ENCODE measurements around the gene DDX17. TPM values are rescaled to one million over a fixed set of nuclear protein-coding genes. Genes with fewer than 3 reads are reported as not detected.

DDX17 gene
- total RNA-seq, 1 donor from 2014 or later: 651 TPM

DNA sequence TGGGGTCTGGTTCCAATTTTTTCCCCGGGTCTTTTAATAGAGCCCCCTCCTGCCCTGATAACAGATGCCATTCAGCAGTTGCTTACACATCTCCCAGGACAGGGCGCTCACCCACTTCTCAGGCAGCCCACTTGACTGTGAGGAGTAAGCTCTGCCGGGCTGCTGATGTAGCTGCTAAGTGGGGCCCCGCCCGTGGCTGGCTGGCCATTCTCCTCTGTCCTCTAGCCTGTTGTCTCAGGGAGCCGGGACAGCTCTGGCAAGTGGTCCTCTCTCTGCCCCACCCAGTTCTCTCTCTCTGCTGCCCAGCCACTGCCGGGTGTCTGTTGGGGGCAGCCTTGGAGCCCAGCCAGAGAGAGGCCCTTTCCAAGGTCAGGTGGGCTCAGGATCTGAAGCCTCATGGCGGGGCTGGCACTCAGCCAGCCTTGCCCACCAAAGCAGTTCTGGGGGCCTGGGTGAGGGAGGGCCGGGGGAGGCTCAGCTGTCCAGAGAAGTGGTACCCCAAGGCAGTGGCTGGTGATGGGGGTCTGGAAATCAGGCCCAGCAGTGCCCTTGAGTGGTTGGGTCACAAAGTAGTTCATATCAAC lies 60.0 kb downstream of the DDX17 start:
- no peak overlapping the region for H3K27ac Mint-ChIP-seq
- H3K4me1 Mint-ChIP-seq (ENCODE audit: low read depth): peaks cover 3% of the 10 kb centered on the region
- TF ChIP-seq, protein P1, sequence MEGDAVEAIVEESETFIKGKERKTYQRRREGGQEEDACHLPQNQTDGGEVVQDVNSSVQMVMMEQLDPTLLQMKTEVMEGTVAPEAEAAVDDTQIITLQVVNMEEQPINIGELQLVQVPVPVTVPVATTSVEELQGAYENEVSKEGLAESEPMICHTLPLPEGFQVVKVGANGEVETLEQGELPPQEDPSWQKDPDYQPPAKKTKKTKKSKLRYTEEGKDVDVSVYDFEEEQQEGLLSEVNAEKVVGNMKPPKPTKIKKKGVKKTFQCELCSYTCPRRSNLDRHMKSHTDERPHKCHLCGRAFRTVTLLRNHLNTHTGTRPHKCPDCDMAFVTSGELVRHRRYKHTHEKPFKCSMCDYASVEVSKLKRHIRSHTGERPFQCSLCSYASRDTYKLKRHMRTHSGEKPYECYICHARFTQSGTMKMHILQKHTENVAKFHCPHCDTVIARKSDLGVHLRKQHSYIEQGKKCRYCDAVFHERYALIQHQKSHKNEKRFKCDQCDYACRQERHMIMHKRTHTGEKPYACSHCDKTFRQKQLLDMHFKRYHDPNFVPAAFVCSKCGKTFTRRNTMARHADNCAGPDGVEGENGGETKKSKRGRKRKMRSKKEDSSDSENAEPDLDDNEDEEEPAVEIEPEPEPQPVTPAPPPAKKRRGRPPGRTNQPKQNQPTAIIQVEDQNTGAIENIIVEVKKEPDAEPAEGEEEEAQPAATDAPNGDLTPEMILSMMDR (IDR thresholded peaks at IDR 0.05; ENCODE audit: unreplicated experiment): no peak
- no peaks in the 10 kb centered on the region for H3K36me3 Mint-ChIP-seq (ENCODE audit: insufficient read depth)
- DNase-seq (ENCODE audit: low spot score, unreplicated experiment): no peak
- H3K4me3 Mint-ChIP-seq (ENCODE audit: low read depth): no peak overlapping the region
- peaks cover 34% of the 10 kb centered on the region for H3K27me3 Mint-ChIP-seq
- H3K9me3 Mint-ChIP-seq (ENCODE audit: low read depth): no peaks in the 10 kb centered on the region

DNA sequence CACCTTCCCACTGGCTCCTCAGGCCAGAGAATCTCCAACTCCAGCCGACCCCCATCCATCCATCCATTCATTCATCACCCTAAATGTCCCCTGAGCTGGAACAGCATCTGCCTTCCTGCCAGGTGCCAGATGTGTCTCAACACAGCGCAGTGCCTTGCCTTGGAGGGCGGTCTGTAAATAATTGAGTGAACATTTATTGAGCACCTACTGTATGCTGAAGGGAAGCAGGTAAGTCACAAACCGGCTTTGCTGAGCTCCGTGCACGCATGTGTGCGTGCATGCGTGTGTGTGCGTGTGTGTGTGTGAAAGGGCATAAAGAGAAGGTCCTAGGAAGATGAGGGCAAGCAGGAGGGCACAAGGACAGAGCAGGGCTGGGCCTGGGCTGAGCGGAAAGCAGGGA lies 61.3 kb downstream of the DDX17 start:
- Mint-ChIP-seq H3K9me3 (ENCODE audit: low read depth) (no peaks in the 10 kb centered on the region), H3K27me3 (peaks cover 27% of the 10 kb centered on the region), H3K4me1 (ENCODE audit: low read depth) (peaks cover 3% of the 10 kb centered on the region), H3K27ac (no peak overlapping the region), H3K36me3 (ENCODE audit: insufficient read depth) (no peaks in the 10 kb centered on the region), H3K4me3 (ENCODE audit: low read depth) (no peak overlapping the region)
- TF ChIP-seq, protein P1 (IDR thresholded peaks at IDR 0.05; ENCODE audit: unreplicated experiment): no peak
- DNase-seq (ENCODE audit: low spot score, unreplicated experiment): no peak

DNA sequence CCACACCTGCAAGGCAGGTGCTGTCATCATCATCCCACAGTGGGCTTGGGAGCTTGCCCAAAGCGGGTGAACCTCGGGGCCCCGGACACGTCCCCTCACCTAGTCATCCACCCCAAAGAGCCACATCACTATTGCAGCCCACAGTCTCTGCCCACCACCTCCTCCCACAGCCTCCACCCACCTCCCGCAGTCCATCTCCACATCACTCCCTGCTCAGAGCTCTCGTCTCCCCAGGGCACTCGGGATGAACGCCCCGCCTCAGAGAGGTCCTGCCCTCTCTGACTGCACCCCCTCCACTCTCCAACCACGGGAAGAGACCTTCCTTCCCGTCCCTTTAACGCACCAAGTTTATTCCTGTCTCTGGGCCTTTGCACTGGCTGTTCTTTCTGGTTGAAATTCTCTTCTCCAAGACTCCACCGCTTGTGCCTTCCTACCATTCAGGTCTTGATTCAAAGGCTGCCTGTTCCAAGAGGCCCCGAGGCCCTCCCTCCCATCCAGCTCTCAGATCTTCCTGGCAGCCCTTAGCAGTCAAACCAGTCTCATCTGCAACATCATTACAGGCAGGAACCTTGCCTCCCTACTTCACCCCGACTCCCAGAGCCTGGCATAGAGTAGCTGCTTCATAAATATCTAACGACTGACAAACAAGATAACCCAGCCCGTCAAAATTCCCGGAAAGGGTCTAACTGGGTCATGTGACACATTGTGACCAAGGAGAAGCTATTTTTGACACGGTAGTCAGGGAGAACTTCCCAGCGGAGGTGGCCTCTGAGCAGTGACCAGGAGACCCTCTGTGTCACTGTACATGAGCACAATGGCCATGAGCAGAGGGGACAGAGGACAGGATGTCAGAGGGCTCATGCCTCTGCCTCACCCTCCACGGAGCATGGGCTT lies 62.2 kb downstream of the DDX17 start:
- H3K4me1 Mint-ChIP-seq (ENCODE audit: low read depth): peaks cover 3% of the 10 kb centered on the region
- TF ChIP-seq, protein P1 (IDR thresholded peaks at IDR 0.05; ENCODE audit: unreplicated experiment): no peak
- no peaks in the 10 kb centered on the region for H3K36me3 Mint-ChIP-seq (ENCODE audit: insufficient read depth)
- H3K27ac Mint-ChIP-seq: no peak overlapping the region
- H3K27me3 Mint-ChIP-seq: peaks cover 25% of the 10 kb centered on the region
- DNase-seq (ENCODE audit: low spot score, unreplicated experiment): no peak
- H3K9me3 Mint-ChIP-seq (ENCODE audit: low read depth): no peaks in the 10 kb centered on the region
- no peak overlapping the region for H3K4me3 Mint-ChIP-seq (ENCODE audit: low read depth)

DNA sequence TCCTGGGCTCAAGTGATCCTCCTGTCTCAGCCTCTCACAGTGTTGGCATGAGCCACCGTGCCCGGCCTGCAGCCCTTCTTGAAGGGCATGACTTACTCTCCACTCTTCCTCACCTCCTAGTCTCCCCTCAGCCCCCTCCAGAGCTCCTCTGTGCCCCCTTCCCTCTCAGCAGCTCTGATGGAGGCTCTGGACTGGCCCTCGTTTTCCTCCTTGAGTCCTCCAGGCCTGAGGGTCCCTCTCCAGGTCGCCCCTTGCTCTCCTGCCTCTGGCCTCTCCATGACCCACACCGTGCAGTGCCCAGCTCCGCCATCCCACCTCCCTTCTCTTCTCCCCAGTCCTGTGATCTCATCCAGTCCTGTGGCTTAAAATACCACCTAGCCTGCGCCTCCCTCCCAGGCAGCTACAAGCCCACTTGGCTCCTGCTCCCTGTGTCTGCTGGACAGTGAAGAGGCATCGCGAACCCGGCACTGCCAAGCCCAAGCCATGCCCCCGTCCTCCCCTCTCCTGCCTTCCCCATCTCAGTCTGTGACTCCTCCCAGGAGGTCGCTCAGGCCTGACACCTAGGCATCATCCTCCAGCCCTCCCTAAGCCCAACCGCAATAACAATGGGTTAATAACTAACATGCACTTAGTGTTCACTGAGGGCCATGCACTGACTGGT lies 63.0 kb downstream of the DDX17 start:
- no peak overlapping the region for H3K4me3 Mint-ChIP-seq (ENCODE audit: low read depth)
- H3K27me3 Mint-ChIP-seq: peaks cover 25% of the 10 kb centered on the region
- peaks cover 3% of the 10 kb centered on the region for H3K4me1 Mint-ChIP-seq (ENCODE audit: low read depth)
- TF ChIP-seq, protein P1 (IDR thresholded peaks at IDR 0.05; ENCODE audit: unreplicated experiment): no peak
- no peak overlapping the region for H3K27ac Mint-ChIP-seq
- H3K9me3 Mint-ChIP-seq (ENCODE audit: low read depth): no peaks in the 10 kb centered on the region
- no peaks in the 10 kb centered on the region for H3K36me3 Mint-ChIP-seq (ENCODE audit: insufficient read depth)
- no peak for DNase-seq (ENCODE audit: low spot score, unreplicated experiment)

DNA sequence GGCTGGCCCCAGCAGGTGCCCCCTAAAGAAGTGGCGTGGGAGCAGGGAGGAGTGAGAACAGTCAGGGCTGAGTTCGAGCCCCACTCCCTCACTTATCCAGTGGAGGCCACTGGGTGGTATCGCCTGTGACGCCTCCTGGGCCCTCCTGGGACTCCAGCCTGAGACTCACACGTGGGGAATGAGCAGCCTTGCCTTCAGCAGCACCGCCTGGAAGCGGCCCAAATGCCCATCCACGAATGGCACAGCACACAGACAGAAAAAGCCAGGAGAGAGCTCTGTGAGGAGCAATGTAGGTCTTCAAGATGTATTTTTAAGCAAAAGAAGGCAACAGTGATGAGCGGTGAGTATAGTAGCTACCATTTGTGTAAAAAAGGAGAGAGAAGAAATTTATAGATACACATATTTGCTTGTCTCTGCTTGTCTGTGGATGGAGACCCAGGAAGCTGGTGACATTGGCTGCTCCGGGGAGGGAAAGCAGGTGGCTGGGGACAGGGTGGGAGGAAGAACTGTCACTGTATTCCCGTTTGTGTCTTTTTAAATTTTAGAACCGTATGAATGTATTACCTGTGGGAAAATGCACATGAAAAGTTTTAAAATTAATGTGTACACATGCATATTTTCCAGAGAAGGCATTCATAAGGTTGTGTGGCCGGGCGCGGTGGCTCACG lies 64.4 kb downstream of the DDX17 start:
- H3K36me3 Mint-ChIP-seq (ENCODE audit: insufficient read depth): no peaks in the 10 kb centered on the region
- H3K4me3 Mint-ChIP-seq (ENCODE audit: low read depth): no peak overlapping the region
- H3K9me3 Mint-ChIP-seq (ENCODE audit: low read depth): no peaks in the 10 kb centered on the region
- TF ChIP-seq, protein P1 (IDR thresholded peaks at IDR 0.05; ENCODE audit: unreplicated experiment): no peak
- DNase-seq (ENCODE audit: low spot score, unreplicated experiment): no peak
- H3K27ac Mint-ChIP-seq: no peak overlapping the region
- peaks cover 27% of the 10 kb centered on the region for H3K27me3 Mint-ChIP-seq
- H3K4me1 Mint-ChIP-seq (ENCODE audit: low read depth): peaks cover 3% of the 10 kb centered on the region
